Measurements from ENCODE around the gene DMAC2.
A peak's percentile ranks its signal among the peaks of the same experiment; 100 is the strongest.
"Not testable (repeated sequence)": the region's sequence is repeated elsewhere in the genome, so short reads cannot be mapped to it uniquely, and the experiment has no call there.

Gene DMAC2

DNA sequence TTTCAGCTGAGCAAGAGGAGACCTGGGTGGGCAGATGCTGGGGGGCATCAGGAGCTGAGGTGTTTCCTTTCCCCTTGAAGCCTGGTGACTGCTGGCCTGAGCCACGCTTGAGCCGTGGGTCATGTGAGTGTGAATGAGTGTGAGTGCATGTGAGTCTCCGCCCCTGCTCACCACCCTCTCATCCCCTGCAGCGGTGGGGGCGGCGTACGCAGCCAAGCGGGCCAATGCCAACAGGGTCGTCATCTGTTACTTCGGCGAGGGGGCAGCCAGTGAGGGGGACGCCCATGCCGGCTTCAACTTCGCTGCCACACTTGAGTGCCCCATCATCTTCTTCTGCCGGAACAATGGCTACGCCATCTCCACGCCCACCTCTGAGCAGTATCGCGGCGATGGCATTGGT, 17.7 kb downstream of the DMAC2 start:
- no peak for DNase-seq

DNA sequence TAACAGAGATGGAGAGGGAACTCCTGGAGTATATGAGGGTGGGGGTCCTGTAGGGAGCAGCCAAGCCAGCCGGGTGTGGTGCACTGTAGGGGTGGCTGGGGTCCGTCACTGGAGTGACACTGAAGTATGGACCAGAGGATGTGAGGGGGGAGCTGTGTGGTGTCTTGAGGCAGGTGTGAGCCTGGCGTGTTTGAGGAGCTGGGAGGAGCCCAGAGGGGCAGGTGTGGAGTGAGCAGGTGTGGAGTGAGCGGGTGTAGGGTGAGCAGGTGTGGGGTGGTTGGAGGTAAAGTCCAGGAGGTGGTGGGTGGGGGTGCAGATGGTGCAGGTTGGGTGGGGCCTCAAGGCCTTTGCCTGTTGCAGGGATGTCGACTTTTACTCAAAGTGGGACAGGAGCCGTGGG, 18.4 kb downstream of the DMAC2 start:
- peak; percentile 49 for DNase-seq

DNA sequence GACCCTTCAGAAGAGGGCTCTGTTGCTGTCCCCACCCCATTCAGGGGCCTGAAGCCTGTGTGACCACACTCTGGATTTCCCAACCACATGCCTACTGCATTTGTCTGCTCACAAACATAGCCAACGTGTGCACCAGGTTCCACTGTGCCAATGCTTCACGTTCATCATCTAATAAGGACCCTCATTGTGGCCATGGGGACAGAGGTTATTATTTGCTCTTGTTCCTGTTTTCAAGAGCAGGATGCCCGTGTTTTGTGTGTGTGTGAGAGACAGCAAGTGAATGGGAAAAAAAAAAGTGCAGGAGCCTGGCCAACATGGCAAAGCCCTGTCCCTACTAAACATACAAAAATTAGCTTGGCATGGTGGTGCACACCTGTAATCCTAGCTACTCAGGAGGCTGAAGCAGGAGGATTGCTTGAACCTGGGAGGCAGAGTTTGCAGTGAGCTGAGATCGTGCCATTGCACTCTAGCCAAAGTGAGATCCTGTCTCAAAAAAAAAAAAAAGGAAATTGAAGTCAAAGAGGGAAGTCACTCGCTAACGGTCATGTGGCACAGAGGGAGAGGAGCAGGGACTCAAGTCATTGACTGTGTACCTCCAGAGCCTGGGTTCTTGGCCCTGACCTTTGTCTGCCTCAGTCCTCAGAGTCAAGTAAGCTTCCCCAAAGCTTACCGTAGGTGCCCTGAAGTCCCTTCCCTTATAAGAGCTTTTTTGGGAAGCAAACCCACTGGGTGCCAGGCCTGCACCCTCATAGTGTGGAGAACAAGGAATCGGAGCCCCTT, 19.4 kb downstream of the DMAC2 start:
- no peak for DNase-seq

GRCh38 chr19:41416194-41416674, 23.5 kb downstream of the DMAC2 start:
- DNase-seq: no peak

DNA sequence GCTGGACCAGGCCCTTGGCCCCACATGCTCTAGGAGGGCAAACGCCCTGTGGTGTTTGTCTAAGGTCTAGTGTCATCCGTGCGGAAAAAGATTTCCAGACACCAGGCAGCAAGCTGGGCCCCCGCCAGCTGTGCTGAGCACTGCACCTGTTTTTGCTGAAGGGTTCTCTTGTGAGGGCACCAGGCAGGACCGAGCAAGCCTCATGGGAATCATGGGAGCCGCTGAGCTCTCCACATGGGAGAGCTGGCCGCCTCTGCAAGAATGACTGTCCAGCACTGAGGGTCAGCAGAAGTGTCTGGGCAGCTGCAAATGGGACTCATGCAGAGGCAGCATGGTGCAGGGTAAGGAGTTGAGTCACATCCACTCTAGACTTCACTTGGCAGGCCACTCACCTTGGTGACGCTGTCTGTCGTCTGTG, 24.5 kb downstream of the DMAC2 start:
- peak; percentile 71 for DNase-seq

GRCh38 chr19:41414461-41414860, 25.3 kb downstream of the DMAC2 start:
- DNase-seq: no peak

DNA sequence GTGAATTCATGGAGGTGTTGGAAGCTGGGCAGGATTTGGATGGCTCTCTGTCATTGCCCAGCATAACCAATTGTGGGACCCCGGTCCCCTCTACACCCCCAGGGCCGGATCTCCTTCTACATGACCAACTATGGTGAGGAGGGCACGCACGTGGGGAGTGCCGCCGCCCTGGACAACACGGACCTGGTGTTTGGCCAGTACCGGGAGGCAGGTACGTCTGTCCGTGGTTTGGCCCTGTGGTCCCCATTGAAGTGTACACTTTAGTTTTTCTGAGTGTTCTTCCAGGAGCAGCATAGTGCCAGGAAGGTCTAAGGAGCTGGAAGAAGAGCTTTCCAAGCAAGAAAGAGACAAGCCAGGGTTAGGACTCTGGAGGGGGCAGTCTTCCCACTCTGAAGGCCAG, 25.8 kb downstream of the DMAC2 start:
- DNase-seq: no peak

DNA sequence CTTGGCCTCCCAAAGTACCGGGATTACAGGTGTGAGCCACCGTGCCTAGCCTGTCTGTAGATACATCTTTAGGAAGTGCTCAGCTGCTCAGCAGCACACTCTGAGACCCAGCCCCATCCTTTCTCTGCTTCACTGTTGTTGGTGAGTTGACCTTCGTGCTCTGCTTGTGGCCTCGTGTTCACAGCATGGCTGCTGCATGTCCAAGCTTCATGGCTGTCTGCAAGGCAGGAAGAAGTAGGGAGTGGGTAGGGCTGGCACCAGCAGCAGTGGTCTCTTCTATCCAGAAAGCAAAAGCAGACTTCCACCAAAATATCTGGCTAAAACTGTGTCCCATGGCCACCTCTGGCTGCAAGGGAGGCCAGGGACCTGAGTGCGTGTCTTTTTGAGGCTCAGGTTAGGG, 26.8 kb downstream of the DMAC2 start:
- DNase-seq: no peak

DNA sequence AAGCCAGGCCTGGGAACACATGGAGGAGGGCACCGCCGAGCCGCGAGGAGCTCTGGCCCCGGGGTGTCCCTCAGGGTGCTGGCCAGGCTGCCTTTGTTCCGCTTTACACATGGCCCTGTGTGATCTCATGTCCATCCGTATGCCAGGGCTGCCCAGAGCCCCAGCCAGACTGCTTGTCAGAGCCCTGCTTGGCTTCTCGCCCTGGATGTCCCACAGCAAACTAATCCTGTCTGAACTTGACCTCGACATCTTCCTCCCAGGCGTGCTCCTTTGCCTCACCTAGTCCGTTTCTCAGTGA, 27.8 kb downstream of the DMAC2 start:
- DNase-seq: no peak

GRCh38 chr19:41411100-41411967, 28.4 kb downstream of the DMAC2 start:
- no peak for DNase-seq

- no peak for DNase-seq
Measured at GRCh38 chr19:41410336-41411054, 29.2 kb downstream of the DMAC2 start.

DNA sequence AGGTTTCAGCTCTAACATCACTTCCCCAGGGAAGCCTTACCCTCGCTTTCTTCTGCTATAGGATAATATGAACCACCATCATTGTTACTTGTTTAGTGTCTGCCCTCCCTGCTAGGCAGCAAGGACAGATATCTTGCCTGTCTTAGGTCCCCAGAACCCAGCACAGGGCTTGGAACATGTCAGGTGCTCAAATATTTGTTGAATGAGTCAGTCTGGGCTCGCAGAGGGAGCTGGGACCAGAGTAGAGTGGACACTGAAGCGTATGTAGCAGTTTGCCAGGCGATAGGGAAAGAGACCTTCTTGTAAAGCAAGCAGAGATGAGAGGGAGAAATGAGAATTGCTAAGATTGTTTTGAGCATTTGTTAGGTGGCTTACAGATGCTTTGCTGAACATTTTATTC, 30.4 kb downstream of the DMAC2 start:
- DNase-seq: peak; percentile 67

DNA sequence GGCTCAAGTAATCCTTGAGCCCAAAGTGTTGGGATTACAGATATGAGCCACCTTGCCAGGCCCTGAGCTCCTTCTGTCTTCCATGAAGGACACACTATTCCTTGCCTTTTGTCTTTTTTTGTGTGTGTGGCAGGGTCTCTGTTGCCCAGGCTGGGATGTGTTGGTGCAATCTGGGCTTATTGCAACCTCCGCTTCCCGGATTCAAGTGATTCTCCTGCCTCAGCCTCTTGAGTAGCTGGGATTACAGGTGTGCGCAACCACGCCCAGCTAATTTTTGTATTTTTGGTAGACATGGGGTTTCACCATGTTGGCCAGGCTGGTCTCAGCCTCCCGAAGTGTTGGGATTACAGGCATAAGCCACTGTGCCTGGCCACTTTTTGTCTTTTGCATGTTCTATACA, 30.9 kb downstream of the DMAC2 start:
- DNase-seq: not testable (repeated sequence)

GRCh38 chr19:41408256-41408655, 31.5 kb downstream of the DMAC2 start:
- DNase-seq: no peak

DNA sequence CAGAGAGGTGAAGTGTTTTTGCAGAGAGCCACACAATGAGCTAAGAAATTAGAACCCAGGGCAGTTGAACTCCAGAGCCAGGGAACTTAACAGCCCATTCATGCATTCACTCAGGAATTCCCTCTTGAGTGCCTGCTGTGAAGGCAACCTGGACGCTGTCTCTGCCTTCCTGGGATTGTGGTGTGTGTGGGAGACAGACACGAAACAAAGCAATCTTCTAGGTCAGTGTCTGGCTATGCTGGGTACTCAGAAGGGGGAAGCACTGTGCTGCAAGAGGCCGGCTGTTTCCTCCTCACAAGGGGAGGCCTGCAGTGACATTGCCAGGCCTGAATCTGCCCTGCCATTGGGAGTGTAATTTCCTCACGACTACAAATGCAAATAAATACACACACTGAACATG, 32.4 kb downstream of the DMAC2 start:
- DNase-seq: no peak

DNA sequence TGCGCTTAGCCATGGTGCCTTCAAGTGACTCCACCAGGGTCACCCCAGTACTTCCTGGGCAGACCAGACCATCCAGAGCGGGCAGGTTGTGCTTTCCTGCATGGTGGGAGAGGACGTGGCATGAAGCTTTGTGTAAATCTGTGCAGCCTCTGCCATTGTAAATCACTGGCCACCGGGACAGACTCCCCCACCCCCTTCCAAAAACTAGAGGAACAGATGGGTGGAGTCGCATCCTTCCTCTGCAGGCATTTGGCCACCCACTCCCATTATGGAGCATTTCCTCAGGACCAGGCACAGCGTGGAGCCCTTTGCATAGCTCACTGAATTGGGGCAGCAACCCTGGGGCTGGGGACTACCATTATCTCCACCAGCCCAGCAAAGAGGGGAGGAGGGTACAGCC, 33.9 kb downstream of the DMAC2 start:
- DNase-seq: no peak

DNA sequence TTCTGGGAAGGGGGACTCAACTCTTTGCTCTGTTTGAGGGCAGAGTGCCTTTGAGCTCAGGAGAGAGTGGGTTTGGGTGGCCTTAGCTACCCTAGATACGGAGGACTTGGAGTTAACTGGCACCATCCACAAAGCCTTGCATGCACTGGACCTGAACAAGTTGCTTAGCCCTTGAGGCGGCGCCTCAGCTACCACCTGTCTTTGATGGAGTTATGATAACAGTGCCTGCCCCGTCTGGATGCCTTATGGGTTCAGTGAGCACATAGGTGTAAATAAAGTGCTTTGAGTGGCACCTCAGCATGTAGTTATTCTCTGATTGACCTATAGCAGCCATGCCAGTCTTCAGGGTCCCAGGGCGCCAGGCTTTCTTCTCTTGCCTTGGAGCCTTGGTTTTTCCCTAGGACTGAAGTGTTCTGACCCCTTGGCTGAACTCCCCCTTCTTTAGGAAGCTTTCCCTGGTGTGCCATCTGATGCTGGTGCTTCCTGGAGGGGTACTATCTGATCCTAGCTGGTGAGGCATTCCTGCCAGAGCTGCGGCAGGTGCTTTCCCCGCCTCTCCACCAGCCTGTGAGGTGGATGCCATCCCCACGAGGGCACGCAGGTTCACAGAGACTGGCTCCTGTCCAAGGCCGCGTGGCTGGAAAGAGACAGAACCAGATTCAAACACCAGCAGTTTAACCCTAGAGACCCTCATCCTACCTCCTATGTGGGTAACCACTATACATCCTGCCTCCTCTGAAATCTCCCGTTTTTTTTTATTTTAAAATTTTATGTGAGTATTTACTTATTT, 36.3 kb downstream of the DMAC2 start:
- DNase-seq: no peak

- DNase-seq: no peak
Measured at GRCh38 chr19:41402010-41402409, 37.7 kb downstream of the DMAC2 start.

- no peak for DNase-seq
Measured at GRCh38 chr19:41401483-41401882, 38.2 kb downstream of the DMAC2 start.

GRCh38 chr19:41399525-41399924, 40.2 kb downstream of the DMAC2 start:
- DNase-seq: no peak

GRCh38 chr19:41399091-41399490, 40.6 kb downstream of the DMAC2 start:
- DNase-seq: no peak

DNA sequence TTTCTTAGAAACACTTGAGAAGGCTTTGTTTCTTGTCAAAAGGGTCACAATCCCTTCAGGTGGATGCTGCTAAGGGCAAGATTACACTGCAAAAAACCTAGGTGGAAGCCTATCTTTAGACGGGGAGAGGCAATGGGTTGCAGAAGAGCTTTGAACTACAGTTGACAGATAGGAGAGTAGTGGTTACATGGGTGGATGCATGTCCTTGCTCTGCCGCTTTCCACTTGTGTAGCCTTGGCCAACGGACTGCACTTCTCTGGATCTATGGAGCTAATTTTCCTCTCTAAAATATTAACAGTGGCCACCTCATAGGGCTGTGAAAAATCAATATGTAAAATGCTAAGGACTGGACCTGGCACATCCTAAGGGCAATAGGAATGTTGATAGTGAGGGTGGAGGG, 41.1 kb downstream of the DMAC2 start:
- no peak for DNase-seq

GRCh38 chr19:41398050-41398418, 41.7 kb downstream of the DMAC2 start:
- no peak for DNase-seq
